ENCODE results near the gene FAM161A.

GRCh38 chr2:61898810-61899209, 45.0 kb upstream of the FAM161A start:
- TF ChIP-seq CTBP1 (IDR thresholded peaks at IDR 0.05; ENCODE audit: borderline replicate concordance) = no peak
- TF ChIP-seq LEF1 (IDR thresholded peaks at IDR 0.05; ENCODE audit: borderline replicate concordance) = no peak
- TF ChIP-seq BHLHE40 (IDR thresholded peaks at IDR 0.05; ENCODE audit: borderline replicate concordance) = no peak
- TF ChIP-seq ELF4 (IDR thresholded peaks at IDR 0.05) = no peak
- TF ChIP-seq SP1 (IDR thresholded peaks at IDR 0.05) = no peak
- TF ChIP-seq SUZ12 (IDR thresholded peaks at IDR 0.05) = no peak
- no peak for TF ChIP-seq ZNF384 (IDR thresholded peaks at IDR 0.05)
- no peak for TF ChIP-seq FOXA1 (IDR thresholded peaks at IDR 0.05)
- TF ChIP-seq FOXM1 (IDR thresholded peaks at IDR 0.05; ENCODE audit: borderline replicate concordance) = no peak
- TF ChIP-seq NFRKB (IDR thresholded peaks at IDR 0.05) = no peak
- TF ChIP-seq ARNT (IDR thresholded peaks at IDR 0.05) = no peak
- no peak for TF ChIP-seq L3MBTL2 (conservative IDR thresholded peaks at IDR 0.05)
- TF ChIP-seq HDGF (IDR thresholded peaks at IDR 0.05; ENCODE audit: borderline replicate concordance) = no peak
